Fibroblast of skin of left biceps (primary cell): Measurements from ENCODE around the gene SLC17A2.

ENCODE experiments used
- DNase-seq, 2 experiments: peaks; one replicate each; pipeline ENCODE4 v3.0.0-alpha.2; 2013; ENCODE audit warnings: low read depth in 2 of 2

SLC17A2 gene

GRCh38 chr6:25883991-25884390, 46.5 kb downstream of the SLC17A2 start:
- no peak for DNase-seq

- DNase-seq: no peak
Observed at GRCh38 chr6:25883536-25883935, 47.0 kb downstream of the SLC17A2 start.

GRCh38 chr6:25882051-25882496, 48.4 kb downstream of the SLC17A2 start:
- no peak for DNase-seq

- no peak for DNase-seq
Observed at GRCh38 chr6:25880601-25881000, 49.9 kb downstream of the SLC17A2 start.

GRCh38 chr6:25878721-25879322, 51.7 kb downstream of the SLC17A2 start:
- DNase-seq: no peak

- no peak for DNase-seq
Observed at GRCh38 chr6:25875926-25876602, 54.4 kb downstream of the SLC17A2 start.

- no peak for DNase-seq
Observed at GRCh38 chr6:25875563-25875905, 55.0 kb downstream of the SLC17A2 start.

- no peak for DNase-seq
Observed at GRCh38 chr6:25874822-25875562, 55.5 kb downstream of the SLC17A2 start.

GRCh38 chr6:25874118-25874517, 56.4 kb downstream of the SLC17A2 start, which contains the start of gene SLC17A3:
Gene SLC17A3 (minus strand): TSS chr6:25874243. CDS start chr6:25868387, 5,856 bp downstream.
- DNase-seq: no peak

- no peak for DNase-seq
Observed at GRCh38 chr6:25872814-25873213, 57.7 kb downstream of the SLC17A2 start.

GRCh38 chr6:25869840-25870239, 60.7 kb downstream of the SLC17A2 start:
- no peak for DNase-seq

GRCh38 chr6:25868436-25869183, 61.9 kb downstream of the SLC17A2 start:
- no peak for DNase-seq

GRCh38 chr6:25866011-25866410, 64.5 kb downstream of the SLC17A2 start:
- no peak for DNase-seq

- DNase-seq: no peak
Observed at GRCh38 chr6:25863360-25863759, 67.1 kb downstream of the SLC17A2 start.
